ENCODE data around the gene VTI1A. TPM values are rescaled to one million over a fixed set of nuclear protein-coding genes. Genes with fewer than 3 reads are reported as not detected.

VTI1A gene
- total and polyA plus RNA-seq, 8 donors: 7.3 to 20.2 (median 11.6) TPM

GRCh38 chr10:112844681-112845544, 397.9 kb downstream of the VTI1A start:
- H3K4me3 ChIP-seq: no peak overlapping the region
- H3K27ac ChIP-seq: no peak overlapping the region
- no peak for FAIRE-seq
- TF ChIP-seq, protein P1, sequence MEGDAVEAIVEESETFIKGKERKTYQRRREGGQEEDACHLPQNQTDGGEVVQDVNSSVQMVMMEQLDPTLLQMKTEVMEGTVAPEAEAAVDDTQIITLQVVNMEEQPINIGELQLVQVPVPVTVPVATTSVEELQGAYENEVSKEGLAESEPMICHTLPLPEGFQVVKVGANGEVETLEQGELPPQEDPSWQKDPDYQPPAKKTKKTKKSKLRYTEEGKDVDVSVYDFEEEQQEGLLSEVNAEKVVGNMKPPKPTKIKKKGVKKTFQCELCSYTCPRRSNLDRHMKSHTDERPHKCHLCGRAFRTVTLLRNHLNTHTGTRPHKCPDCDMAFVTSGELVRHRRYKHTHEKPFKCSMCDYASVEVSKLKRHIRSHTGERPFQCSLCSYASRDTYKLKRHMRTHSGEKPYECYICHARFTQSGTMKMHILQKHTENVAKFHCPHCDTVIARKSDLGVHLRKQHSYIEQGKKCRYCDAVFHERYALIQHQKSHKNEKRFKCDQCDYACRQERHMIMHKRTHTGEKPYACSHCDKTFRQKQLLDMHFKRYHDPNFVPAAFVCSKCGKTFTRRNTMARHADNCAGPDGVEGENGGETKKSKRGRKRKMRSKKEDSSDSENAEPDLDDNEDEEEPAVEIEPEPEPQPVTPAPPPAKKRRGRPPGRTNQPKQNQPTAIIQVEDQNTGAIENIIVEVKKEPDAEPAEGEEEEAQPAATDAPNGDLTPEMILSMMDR (IDR thresholded peaks at IDR 0.05): no peak
- DNase-seq: no peak
- H3K4me1 ChIP-seq: no peaks in the 10 kb centered on the region
- no peaks in the 10 kb centered on the region for H3K9me3 ChIP-seq
- H3K27me3 ChIP-seq: no peaks in the 10 kb centered on the region
- WGBS, 2 donors: 92 to 96% methylated on average over 27 of the region's 27 CpGs
- no peaks in the 10 kb centered on the region for H3K36me3 ChIP-seq
- no peak for ATAC-seq
- intact Hi-C loops (cut with DNase I): no loop called here

GRCh38 chr10:112847778-112848177, 400.8 kb downstream of the VTI1A start:
- WGBS, 2 donors: 98% methylated on average over 2 of the region's 2 CpGs

DNA sequence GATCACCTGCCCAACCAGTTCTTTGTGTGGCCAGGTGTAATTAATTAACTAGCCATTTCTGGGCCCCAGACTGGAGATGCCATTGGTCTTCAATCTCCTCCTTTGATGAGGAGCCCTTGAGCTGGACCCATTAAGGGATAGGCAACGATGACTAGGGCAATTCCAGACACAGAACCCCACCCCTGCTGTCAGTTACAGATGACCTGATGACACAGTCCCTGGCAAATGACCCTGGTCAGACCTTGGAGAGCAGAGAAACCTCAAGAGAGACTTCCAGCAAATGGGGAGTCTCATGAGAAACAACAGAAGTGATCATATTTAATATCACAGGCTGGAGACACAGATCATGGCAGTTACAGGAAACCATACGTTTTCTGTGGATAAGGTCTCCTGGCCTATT, 401.2 kb downstream of the VTI1A start:
- no peak for FAIRE-seq
- Histone ChIP-seq H3K4me1 (no peaks in the 10 kb centered on the region), H3K27me3 (no peaks in the 10 kb centered on the region), H3K27ac (no peak overlapping the region), H3K36me3 (no peaks in the 10 kb centered on the region), H3K4me3 (no peak overlapping the region), H3K9me3 (no peaks in the 10 kb centered on the region)
- WGBS, 2 donors: 59 to 69% methylated on average over 2 of the region's 2 CpGs
- intact Hi-C loops (cut with DNase I): no loop called here
- no peak for ATAC-seq
- TF ChIP-seq, protein P1 (IDR thresholded peaks at IDR 0.05): no peak
- no peak for DNase-seq

More at GRCh38 chr10:112847778-112848177, 400.8 kb downstream of the VTI1A start:
- TF ChIP-seq, protein P1 (IDR thresholded peaks at IDR 0.05): no peak
- no peak for DNase-seq
- intact Hi-C loops (cut with DNase I): no loop called here
- H3K9me3 ChIP-seq: no peaks in the 10 kb centered on the region
- no peaks in the 10 kb centered on the region for H3K36me3 ChIP-seq
- ATAC-seq: no peak
- no peak overlapping the region for H3K4me3 ChIP-seq
- H3K4me1 ChIP-seq: no peaks in the 10 kb centered on the region
- H3K27ac ChIP-seq: no peak overlapping the region
- no peaks in the 10 kb centered on the region for H3K27me3 ChIP-seq
- no peak for FAIRE-seq

DNA sequence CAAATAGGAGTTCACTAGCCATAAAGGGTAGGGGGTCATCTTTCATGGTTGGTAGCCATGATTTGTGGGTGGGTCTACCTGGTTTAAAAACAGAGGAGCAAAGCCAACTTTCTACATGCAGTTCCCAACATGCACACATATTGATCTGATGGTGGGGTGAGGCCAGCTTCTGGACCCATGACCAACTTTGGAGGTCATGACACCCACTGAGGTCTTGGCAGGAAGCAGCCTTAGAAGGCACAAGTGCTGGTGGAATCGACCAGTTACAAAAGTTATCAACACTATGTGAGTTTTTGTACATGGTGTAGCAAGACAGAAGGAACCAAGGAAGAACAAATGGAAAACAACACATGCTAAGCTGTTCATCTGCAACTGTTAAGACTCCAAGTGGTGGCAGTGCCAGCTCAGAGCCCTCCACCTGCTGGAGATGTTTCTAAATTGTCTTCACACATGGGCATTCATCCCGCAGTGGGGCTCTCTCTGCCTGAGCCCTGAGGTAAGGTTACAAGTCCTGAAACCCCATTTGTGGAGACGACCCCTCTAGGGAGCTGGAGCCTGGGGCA, 401.9 kb downstream of the VTI1A start:
- H3K27ac ChIP-seq: no peak overlapping the region
- no peak for DNase-seq
- no peak for FAIRE-seq
- 93% methylated on average over 3 of the region's 3 CpGs for WGBS, 2 donors
- intact Hi-C loops (cut with DNase I): no loop called here
- TF ChIP-seq, protein P1 (IDR thresholded peaks at IDR 0.05): no peak
- no peak overlapping the region for H3K4me3 ChIP-seq
- H3K36me3 ChIP-seq: no peaks in the 10 kb centered on the region
- no peaks in the 10 kb centered on the region for H3K27me3 ChIP-seq
- no peaks in the 10 kb centered on the region for H3K9me3 ChIP-seq
- H3K4me1 ChIP-seq: no peaks in the 10 kb centered on the region
- ATAC-seq: no peak

DNA sequence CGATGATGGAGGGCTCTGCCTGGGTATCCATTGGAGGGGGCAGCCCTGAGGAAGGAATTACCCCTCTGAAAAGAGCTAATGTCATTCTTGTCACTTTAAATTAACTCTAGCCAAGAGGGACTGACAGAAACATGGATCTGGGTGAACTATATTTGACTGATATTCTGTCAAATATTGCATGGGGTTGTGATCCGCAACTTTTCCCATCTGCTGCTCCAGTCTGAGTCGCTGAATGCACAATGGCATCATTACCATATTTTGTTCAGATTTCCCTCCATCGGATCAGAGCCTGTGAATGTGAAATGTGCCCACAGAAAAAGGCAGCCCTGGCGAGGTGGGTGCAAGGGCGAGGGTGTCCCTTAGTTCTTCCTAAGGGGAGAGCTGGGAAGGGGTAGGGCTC, 402.5 kb downstream of the VTI1A start:
- ATAC-seq: no peak
- no peak overlapping the region for H3K27ac ChIP-seq
- no peaks in the 10 kb centered on the region for H3K9me3 ChIP-seq
- no peak overlapping the region for H3K4me3 ChIP-seq
- no peak for FAIRE-seq
- H3K36me3 ChIP-seq: no peaks in the 10 kb centered on the region
- no peaks in the 10 kb centered on the region for H3K27me3 ChIP-seq
- 95 to 97% methylated on average over 6 of the region's 6 CpGs for WGBS, 2 donors
- H3K4me1 ChIP-seq: no peaks in the 10 kb centered on the region
- TF ChIP-seq, protein P1 (IDR thresholded peaks at IDR 0.05): no peak
- no peak for DNase-seq
- intact Hi-C loops (cut with DNase I): no loop called here

Measured in pancreas (tissue), 10 donors.